ENCODE measurements around the gene CD244. TPM values are rescaled to one million over a fixed set of nuclear protein-coding genes. Genes with fewer than 3 reads are reported as not detected.
"Not testable (repeated sequence)": the region's sequence is repeated elsewhere in the genome, so short reads cannot be mapped to it uniquely, and the experiment has no call there.

CD244 gene
- total RNA-seq, 2 donors from 2014 or later = 0.73 to 1.4 TPM

- Mint-ChIP-seq H3K36me3 (ENCODE audit: low read depth) (peaks cover 4% of the 10 kb centered on the region), H3K4me1 (no peaks in the 10 kb centered on the region), H3K27me3 (peaks cover 17% of the 10 kb centered on the region), H3K4me3 (no peak overlapping the region), H3K27ac (no peak overlapping the region)
- no peak for DNase-seq
- H3K9me3 ChIP-seq (ENCODE audit: control insufficient read depth, low read length, poor library complexity, severe bottlenecking) = no peaks in the 10 kb centered on the region
- no peak for ATAC-seq
Measured at GRCh38 chr1:160887071-160887470, 24.4 kb upstream of the CD244 start.

DNA sequence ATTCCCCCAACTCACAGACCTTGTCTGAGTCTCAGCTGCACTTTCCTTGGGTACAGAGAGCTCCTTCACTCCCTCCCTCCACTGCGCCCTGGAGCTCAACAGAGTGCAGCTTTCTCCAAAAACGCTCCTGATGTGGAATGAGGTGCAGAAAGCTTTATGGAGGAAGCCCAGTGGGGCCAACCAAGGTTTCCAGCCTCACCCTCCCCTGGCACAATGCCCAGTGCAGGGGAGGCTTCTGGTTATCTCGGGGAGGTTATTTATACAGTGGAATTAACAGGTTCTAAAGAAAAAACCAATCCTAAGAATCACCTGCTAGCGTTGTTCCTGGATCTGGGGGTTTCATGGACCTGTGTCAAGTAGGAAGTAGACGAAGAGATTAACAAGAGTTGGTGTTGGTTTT lies 22.4 kb upstream of the CD244 start, which contains the start of gene ITLN1:
Gene ITLN1 (minus strand): TSS at position 139 of the 400 bp plus-strand sequence. CDS start 303 bp downstream, outside the sequence.
- no peak within 1 kb of the TSS for H3K27ac Mint-ChIP-seq
- no peak within 1 kb of the TSS for H3K4me3 Mint-ChIP-seq
- H3K27me3 Mint-ChIP-seq = peaks cover 5% of the 10 kb centered on the region
- peaks cover 4% of the 10 kb centered on the region for H3K36me3 Mint-ChIP-seq (ENCODE audit: low read depth)
- no peaks in the 10 kb centered on the region for H3K9me3 ChIP-seq (ENCODE audit: control insufficient read depth, low read length, poor library complexity, severe bottlenecking)
- H3K4me1 Mint-ChIP-seq = no peaks in the 10 kb centered on the region
- ATAC-seq (no peak), DNase-seq (no peak)

GRCh38 chr1:160884579-160884978 lies 21.9 kb upstream of the CD244 start:
- peaks cover 5% of the 10 kb centered on the region for H3K27me3 Mint-ChIP-seq
- ATAC-seq = no peak
- no peaks in the 10 kb centered on the region for H3K4me1 Mint-ChIP-seq
- H3K36me3 Mint-ChIP-seq (ENCODE audit: low read depth) = peaks cover 4% of the 10 kb centered on the region
- H3K4me3 Mint-ChIP-seq = no peak overlapping the region
- H3K9me3 ChIP-seq (ENCODE audit: control insufficient read depth, low read length, poor library complexity, severe bottlenecking) = no peaks in the 10 kb centered on the region
- no peak overlapping the region for H3K27ac Mint-ChIP-seq
- DNase-seq = no peak

- ATAC-seq = no peak
- peaks cover 6% of the 10 kb centered on the region for H3K4me1 Mint-ChIP-seq
- no peak overlapping the region for H3K27ac Mint-ChIP-seq
- peaks cover 2% of the 10 kb centered on the region for H3K36me3 Mint-ChIP-seq (ENCODE audit: low read depth)
- DNase-seq = no peak
- H3K4me3 Mint-ChIP-seq = no peak overlapping the region
- H3K9me3 ChIP-seq (ENCODE audit: control insufficient read depth, low read length, poor library complexity, severe bottlenecking) = no peaks in the 10 kb centered on the region
- peaks cover 5% of the 10 kb centered on the region for H3K27me3 Mint-ChIP-seq
Measured at GRCh38 chr1:160883581-160884513, 21.2 kb upstream of the CD244 start.

DNA sequence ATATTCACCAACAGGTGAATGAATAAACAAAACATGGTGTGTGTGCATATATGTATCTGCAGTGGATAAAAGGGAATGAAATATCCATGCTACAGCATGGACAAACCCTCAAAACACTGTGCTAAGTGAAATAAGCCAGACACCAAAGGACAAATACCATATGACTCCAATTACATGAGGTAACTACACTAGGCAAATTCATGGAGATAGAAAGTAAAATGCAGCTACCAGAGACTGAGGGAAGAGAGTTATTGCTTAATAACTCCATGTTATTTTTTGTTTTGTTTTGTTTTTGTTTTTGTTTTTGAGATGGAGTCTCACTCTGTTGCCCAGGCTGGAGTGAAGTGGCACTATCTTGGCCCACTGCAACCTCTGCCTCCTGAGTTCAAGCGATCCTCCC lies 19.9 kb upstream of the CD244 start:
- H3K4me3 Mint-ChIP-seq = no peak overlapping the region
- peaks cover 5% of the 10 kb centered on the region for H3K27me3 Mint-ChIP-seq
- no peak for ATAC-seq
- H3K9me3 ChIP-seq (ENCODE audit: control insufficient read depth, low read length, poor library complexity, severe bottlenecking) = no peaks in the 10 kb centered on the region
- H3K27ac Mint-ChIP-seq = no peak overlapping the region
- H3K36me3 Mint-ChIP-seq (ENCODE audit: low read depth) = peaks cover 2% of the 10 kb centered on the region
- no peak for DNase-seq
- peaks cover 7% of the 10 kb centered on the region for H3K4me1 Mint-ChIP-seq

GRCh38 chr1:160881264-160881663 lies 18.6 kb upstream of the CD244 start:
- not testable (repeated sequence) for H3K27ac Mint-ChIP-seq; H3K9me3 ChIP-seq (ENCODE audit: control insufficient read depth, low read length, poor library complexity, severe bottlenecking); H3K36me3 Mint-ChIP-seq (ENCODE audit: low read depth); DNase-seq; H3K27me3 Mint-ChIP-seq; ATAC-seq; H3K4me3 Mint-ChIP-seq
- peaks cover 18% of the 10 kb centered on the region for H3K4me1 Mint-ChIP-seq

DNA sequence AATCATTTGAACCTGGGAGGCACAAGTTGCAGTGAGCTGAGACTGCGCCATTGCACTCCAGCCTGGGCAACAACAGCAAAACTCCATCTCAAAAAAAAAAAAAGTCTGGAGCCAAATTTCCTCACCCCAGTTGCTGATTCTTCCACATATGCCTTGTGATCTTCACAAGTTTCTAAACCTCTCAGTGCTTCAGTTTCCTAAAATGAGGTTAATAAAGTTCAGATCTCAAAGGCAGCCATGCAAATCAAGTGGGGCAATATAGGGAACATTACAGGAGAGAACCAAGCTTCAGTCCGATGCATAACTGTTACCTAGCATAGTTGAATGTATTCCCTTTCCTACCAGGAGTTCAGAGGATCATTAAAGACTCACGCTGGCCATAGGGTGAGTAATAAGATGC lies 17.5 kb upstream of the CD244 start:
- no peak for ATAC-seq
- Mint-ChIP-seq H3K27me3 (no peaks in the 10 kb centered on the region), H3K4me3 (no peak overlapping the region), H3K4me1 (peaks cover 20% of the 10 kb centered on the region), H3K27ac (no peak overlapping the region), H3K36me3 (ENCODE audit: low read depth) (no peaks in the 10 kb centered on the region)
- DNase-seq = no peak
- H3K9me3 ChIP-seq (ENCODE audit: control insufficient read depth, low read length, poor library complexity, severe bottlenecking) = no peaks in the 10 kb centered on the region

GRCh38 chr1:160879056-160879455 lies 16.4 kb upstream of the CD244 start:
- no peaks in the 10 kb centered on the region for H3K9me3 ChIP-seq (ENCODE audit: control insufficient read depth, low read length, poor library complexity, severe bottlenecking)
- peaks cover 2% of the 10 kb centered on the region for H3K36me3 Mint-ChIP-seq (ENCODE audit: low read depth)
- H3K4me1 Mint-ChIP-seq = peaks cover 23% of the 10 kb centered on the region
- ATAC-seq (no peak), DNase-seq (no peak)
- peak overlapping the region; percentile 3 for H3K4me3 Mint-ChIP-seq
- H3K27me3 Mint-ChIP-seq = no peaks in the 10 kb centered on the region
- no peak overlapping the region for H3K27ac Mint-ChIP-seq

DNA sequence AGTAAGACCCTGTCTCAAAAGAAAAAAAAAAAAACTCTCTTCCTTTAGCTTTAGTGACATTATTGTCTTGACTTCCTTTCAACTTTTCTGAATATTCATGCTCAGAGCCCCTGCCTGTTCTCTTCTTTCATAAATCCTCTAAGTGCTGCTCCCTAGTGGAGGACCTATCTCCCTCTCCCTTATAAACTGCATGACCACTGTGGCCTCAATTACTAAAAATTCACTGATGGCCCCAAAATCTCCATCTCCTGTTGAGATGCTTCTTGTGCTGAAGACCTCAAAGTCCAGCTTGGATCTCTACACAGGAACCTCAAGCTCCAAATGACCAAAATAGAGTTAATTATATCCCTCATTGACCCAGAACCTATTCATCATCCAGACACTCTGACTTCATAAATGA lies 14.5 kb upstream of the CD244 start:
- Mint-ChIP-seq H3K4me1 (peaks cover 23% of the 10 kb centered on the region), H3K27ac (no peak overlapping the region), H3K4me3 (no peak overlapping the region), H3K27me3 (no peaks in the 10 kb centered on the region), H3K36me3 (ENCODE audit: low read depth) (peaks cover 2% of the 10 kb centered on the region)
- no peaks in the 10 kb centered on the region for H3K9me3 ChIP-seq (ENCODE audit: control insufficient read depth, low read length, poor library complexity, severe bottlenecking)
- DNase-seq (no peak), ATAC-seq (peak; percentile 72)

DNA sequence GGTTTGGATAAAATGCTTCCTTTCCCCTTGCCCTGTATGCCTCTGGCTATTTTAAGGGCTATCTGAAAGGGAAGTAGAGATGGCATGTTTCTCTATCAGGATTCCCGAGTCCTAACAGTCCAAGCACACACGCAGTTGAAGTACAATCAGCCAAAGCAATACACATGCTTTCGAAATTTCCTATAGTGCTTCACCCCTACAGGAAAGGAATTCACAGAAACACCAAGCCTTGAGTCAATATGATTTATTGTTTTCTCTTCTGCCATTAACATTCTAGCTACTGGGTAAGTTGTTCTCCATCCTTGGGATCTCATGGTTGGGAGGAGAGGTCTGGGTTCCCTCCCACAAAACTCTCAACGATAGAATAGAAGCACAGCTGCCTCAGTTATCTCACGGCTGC lies 13.6 kb upstream of the CD244 start:
- no peaks in the 10 kb centered on the region for H3K9me3 ChIP-seq (ENCODE audit: control insufficient read depth, low read length, poor library complexity, severe bottlenecking)
- Mint-ChIP-seq H3K27ac (no peak overlapping the region), H3K27me3 (no peaks in the 10 kb centered on the region), H3K4me3 (no peak overlapping the region), H3K4me1 (peaks cover 23% of the 10 kb centered on the region), H3K36me3 (ENCODE audit: low read depth) (peaks cover 2% of the 10 kb centered on the region)
- ATAC-seq = no peak
- DNase-seq = no peak

DNA sequence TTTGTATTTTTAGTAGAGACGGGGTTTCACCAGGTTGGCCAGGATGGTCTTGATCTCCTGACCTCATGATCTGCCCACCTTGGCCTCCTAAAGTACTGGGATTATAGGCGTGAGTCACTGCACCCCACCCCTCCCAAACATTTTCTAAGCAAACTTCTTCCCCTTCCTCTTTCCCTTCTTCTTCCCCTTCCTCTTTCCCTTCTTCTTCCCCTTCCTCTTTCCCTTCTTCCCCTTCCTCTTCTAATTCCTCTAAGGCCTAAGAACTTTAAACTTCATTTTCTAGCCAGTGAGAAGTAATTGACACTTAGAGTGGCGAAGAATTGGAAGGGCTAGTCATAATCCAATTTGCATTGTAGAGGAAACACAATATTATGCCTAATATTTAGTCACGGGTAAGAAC lies 12.9 kb upstream of the CD244 start:
- not testable (repeated sequence) for H3K36me3 Mint-ChIP-seq (ENCODE audit: low read depth); H3K9me3 ChIP-seq (ENCODE audit: control insufficient read depth, low read length, poor library complexity, severe bottlenecking); H3K27ac Mint-ChIP-seq; H3K27me3 Mint-ChIP-seq; DNase-seq; H3K4me3 Mint-ChIP-seq; ATAC-seq
- H3K4me1 Mint-ChIP-seq = peaks cover 23% of the 10 kb centered on the region

DNA sequence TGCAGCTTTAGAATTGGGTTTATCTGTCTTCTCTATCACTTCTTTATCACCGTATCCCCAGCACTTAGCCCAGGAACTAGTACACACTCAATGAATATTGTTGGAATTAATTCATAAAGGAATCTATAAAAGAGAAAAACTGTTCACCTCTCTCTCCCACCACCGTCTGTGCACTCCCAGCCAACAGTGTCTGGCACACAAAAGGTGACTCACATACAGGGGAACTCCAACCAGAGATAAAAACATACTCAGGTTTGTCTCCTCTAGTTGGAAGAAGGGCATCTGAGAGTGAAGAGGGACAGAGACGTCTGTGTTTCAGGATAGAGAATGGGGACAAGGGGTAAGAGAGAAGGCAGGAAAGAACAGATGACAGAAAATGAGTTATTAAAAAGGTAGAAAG lies 12.2 kb upstream of the CD244 start:
- H3K9me3 ChIP-seq (ENCODE audit: control insufficient read depth, low read length, poor library complexity, severe bottlenecking) = no peaks in the 10 kb centered on the region
- DNase-seq = no peak
- no peak overlapping the region for H3K4me3 Mint-ChIP-seq
- H3K36me3 Mint-ChIP-seq (ENCODE audit: low read depth) = peaks cover 2% of the 10 kb centered on the region
- no peak for ATAC-seq
- H3K4me1 Mint-ChIP-seq = peaks cover 25% of the 10 kb centered on the region
- peak overlapping the region; percentile 19 for H3K27ac Mint-ChIP-seq
- no peaks in the 10 kb centered on the region for H3K27me3 Mint-ChIP-seq

DNA sequence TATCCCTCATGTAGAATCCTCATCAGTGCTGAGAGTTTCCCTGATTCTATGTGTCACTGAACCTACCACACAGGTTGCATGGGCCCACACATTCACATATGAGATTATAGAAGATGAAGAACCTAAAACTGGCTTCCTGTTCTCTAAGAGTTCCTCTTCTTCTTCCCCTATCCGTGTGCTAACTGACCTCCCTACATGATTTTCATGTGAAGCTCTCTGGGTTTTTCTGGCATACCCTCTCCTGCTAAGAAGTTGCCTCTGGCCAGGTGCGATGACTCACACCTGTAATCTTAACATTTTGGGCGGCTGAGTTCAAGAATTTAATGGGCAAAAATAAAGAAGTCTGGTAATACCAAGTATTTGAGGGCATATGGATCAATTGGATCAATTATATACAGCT lies 5.5 kb upstream of the CD244 start:
- Mint-ChIP-seq H3K4me1 (peaks cover 2% of the 10 kb centered on the region), H3K27me3 (no peaks in the 10 kb centered on the region), H3K27ac (peak overlapping the region; percentile 68), H3K36me3 (ENCODE audit: low read depth) (no peaks in the 10 kb centered on the region), H3K4me3 (no peak overlapping the region)
- no peak for ATAC-seq
- H3K9me3 ChIP-seq (ENCODE audit: control insufficient read depth, low read length, poor library complexity, severe bottlenecking) = no peaks in the 10 kb centered on the region
- no peak for DNase-seq

GRCh38 chr1:160867651-160868050 lies 5.0 kb upstream of the CD244 start:
- ATAC-seq; H3K27me3 Mint-ChIP-seq; H3K4me1 Mint-ChIP-seq; H3K36me3 Mint-ChIP-seq (ENCODE audit: low read depth); DNase-seq; H3K4me3 Mint-ChIP-seq; H3K9me3 ChIP-seq (ENCODE audit: control insufficient read depth, low read length, poor library complexity, severe bottlenecking): not testable (repeated sequence)
- peak overlapping the region; percentile 68 for H3K27ac Mint-ChIP-seq
